Measurements from ENCODE around the gene HDAC9. TPM values are rescaled to one million over a fixed set of nuclear protein-coding genes. Genes with fewer than 3 reads are reported as not detected.

The HDAC9 gene
- total RNA-seq, 1 experiment from 2014 or later = 14.7 TPM

DNA sequence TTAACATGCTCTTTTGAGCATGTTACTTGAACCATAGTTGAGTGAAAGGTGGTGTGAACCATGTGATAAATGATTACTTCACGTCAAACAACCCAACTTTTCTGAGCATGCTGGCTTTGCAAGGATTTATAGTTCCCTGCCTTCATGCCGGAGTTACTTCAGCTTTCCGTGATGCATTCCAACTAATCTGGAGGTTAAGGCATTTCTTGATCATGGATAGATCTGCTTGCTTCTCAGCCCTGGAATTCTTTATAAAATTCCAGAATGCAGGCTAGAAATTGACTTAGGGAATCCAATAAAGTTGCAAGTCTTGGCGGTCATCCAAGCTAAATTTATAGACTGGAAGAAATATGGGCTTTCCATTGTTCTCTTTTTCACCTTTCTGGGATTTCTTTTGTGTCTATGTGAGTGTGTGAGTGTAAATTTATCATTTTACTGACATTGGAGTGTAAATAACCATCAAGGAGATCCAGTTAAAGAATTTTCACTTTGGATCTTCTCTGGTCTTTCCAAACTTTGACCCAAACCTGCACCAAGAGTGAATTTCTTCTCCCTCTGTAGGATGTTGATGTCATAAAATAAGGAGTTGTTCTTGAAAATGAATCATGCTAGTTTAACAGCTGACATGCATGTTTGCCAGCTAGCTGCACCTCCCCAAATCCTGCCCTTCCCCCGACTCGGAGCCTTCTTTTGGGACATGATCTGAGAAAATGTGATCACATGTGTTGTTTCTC, 332.9 kb downstream of the HDAC9 start:
- intact Hi-C loops (cut with micrococcal nuclease; ENCODE audit: unreplicated experiment) = no loop called here
- Histone ChIP-seq H3K4me1 (replicated peaks; ENCODE audit: insufficient read depth) (0 out of 2 replicates have a peak, but pooled peaks cover 8% of the 10 kb centered on the region), H3K9me3 (ENCODE audit: insufficient read depth, low read depth) (peaks cover 3% of the 10 kb centered on the region; the same call in 1 of the 2 replicates), H4K20me1 (ENCODE audit: insufficient read depth) (no peaks in the 10 kb centered on the region), H3K4me3 (no peak overlapping the region), H3K79me2 (ENCODE audit: low read depth) (no peaks in the 10 kb centered on the region), H3K27ac (no peak overlapping the region), H3F3A (ENCODE audit: insufficient read depth, low read depth) (no peaks in the 10 kb centered on the region), H3K27me3 (ENCODE audit: insufficient read depth, low read depth) (no peaks in the 10 kb centered on the region), H3K4me2 (no peak overlapping the region), H3K9me2 (ENCODE audit: insufficient read depth) (no peaks in the 10 kb centered on the region), H3K36me3 (ENCODE audit: low read depth) (no peaks in the 10 kb centered on the region), H2AFZ (no peak overlapping the region)
- POLR2A ChIA-PET (ENCODE audit: unreplicated experiment) = no interaction called here
- no peak for DNase-seq
- BruUV-seq (replicated peaks) = no TSS peak
- CTCF ChIA-PET = no interaction called here
- TF ChIP-seq EZH2 (IDR thresholded peaks at IDR 0.05; ENCODE audit: low read depth) = no peak
- TF ChIP-seq, protein P1, sequence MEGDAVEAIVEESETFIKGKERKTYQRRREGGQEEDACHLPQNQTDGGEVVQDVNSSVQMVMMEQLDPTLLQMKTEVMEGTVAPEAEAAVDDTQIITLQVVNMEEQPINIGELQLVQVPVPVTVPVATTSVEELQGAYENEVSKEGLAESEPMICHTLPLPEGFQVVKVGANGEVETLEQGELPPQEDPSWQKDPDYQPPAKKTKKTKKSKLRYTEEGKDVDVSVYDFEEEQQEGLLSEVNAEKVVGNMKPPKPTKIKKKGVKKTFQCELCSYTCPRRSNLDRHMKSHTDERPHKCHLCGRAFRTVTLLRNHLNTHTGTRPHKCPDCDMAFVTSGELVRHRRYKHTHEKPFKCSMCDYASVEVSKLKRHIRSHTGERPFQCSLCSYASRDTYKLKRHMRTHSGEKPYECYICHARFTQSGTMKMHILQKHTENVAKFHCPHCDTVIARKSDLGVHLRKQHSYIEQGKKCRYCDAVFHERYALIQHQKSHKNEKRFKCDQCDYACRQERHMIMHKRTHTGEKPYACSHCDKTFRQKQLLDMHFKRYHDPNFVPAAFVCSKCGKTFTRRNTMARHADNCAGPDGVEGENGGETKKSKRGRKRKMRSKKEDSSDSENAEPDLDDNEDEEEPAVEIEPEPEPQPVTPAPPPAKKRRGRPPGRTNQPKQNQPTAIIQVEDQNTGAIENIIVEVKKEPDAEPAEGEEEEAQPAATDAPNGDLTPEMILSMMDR (conservative IDR thresholded peaks at IDR 0.05) = no peak

DNA sequence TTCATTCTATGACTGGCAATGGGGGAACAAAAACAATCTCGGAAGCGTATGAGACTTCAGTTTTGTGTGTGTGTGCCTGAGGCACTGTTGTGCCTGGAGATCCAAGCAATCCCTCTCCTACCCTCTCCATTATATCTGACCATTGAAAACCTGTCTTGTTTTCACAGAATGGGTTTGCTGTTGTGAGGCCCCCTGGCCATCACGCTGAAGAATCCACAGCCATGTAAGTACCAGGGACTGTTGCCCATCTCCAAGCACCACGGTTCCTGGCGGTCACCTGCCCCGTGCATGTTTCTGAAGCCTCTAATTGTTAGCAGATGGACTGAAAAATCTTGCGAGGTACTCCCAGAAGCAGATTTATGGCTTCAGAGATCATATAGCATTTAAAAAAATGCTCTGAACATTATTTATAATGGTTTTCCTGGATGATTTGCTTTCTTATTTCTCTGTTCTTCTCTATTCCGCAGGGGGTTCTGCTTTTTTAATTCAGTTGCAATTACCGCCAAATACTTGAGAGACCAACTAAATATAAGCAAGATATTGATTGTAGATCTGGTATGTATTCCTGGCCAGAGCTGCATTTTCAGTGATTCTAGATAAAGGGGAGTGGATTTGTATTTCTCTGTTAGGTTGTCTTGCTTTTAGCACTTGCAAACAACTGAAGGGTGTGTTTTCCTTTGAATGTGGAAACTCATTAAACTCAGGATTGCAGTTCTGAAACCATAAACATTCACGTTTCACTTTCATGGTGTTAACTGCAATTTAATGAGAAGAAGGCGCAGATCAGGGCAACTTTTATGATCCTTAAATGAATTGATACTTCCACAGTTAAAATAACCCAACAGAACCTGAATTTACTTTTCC, 333.7 kb downstream of the HDAC9 start:
- no peak overlapping the region for H3K27ac ChIP-seq
- BruUV-seq (replicated peaks) = no TSS peak
- TF ChIP-seq, protein P1 (conservative IDR thresholded peaks at IDR 0.05) = no peak
- no peak for TF ChIP-seq EZH2 (IDR thresholded peaks at IDR 0.05; ENCODE audit: low read depth)

DNA sequence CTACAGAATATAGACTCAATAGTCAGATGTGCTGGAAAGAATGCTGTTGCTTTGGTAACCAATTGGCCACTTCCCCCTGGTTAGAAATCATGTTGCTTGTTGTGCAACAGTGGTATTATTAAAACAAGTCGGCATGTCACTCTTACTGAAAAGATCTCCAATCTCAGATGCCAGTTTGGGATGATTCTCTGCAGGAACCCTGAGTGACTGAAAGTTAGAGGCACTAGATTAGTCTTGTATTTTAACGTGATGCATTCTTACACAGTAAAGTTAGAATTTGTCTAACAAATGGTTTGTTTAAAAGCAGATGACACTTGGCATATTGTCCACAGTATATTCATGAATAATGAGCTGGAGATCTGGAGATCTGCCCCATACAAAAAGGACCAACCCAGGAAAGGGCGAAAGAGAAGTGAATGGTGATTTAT, 334.3 kb downstream of the HDAC9 start:
- no peak overlapping the region for H3K27ac ChIP-seq
- no peak overlapping the region for H2AFZ ChIP-seq
- no peaks in the 10 kb centered on the region for H4K20me1 ChIP-seq (ENCODE audit: insufficient read depth)
- no peak overlapping the region for H3K4me2 ChIP-seq
- no peaks in the 10 kb centered on the region for H3K36me3 ChIP-seq (ENCODE audit: low read depth)
- no peak for DNase-seq
- CTCF ChIA-PET = no interaction called here
- no peaks in the 10 kb centered on the region for H3K79me2 ChIP-seq (ENCODE audit: low read depth)
- H3K9me3 ChIP-seq (ENCODE audit: insufficient read depth, low read depth) = peaks cover 3% of the 10 kb centered on the region; the same call in 1 of the 2 replicates
- BruUV-seq (replicated peaks) = no TSS peak
- H3K9me2 ChIP-seq (ENCODE audit: insufficient read depth) = no peaks in the 10 kb centered on the region
- no peak for TF ChIP-seq EZH2 (IDR thresholded peaks at IDR 0.05; ENCODE audit: low read depth)
- TF ChIP-seq, protein P1 (conservative IDR thresholded peaks at IDR 0.05) = no peak
- POLR2A ChIA-PET (ENCODE audit: unreplicated experiment) = no interaction called here
- H3K4me1 ChIP-seq (replicated peaks; ENCODE audit: insufficient read depth) = 0 out of 2 replicates have a peak, but pooled peaks cover 8% of the 10 kb centered on the region
- intact Hi-C loops (cut with micrococcal nuclease; ENCODE audit: unreplicated experiment) = no loop called here
- H3K4me3 ChIP-seq = no peak overlapping the region
- no peaks in the 10 kb centered on the region for H3K27me3 ChIP-seq (ENCODE audit: insufficient read depth, low read depth)
- no peaks in the 10 kb centered on the region for H3F3A ChIP-seq (ENCODE audit: insufficient read depth, low read depth)

More for the DNA sequence above, 333.7 kb downstream of the HDAC9 start:
- Histone ChIP-seq H3K79me2 (ENCODE audit: low read depth) (no peaks in the 10 kb centered on the region), H3K36me3 (ENCODE audit: low read depth) (no peaks in the 10 kb centered on the region), H2AFZ (no peak overlapping the region), H3K4me1 (replicated peaks; ENCODE audit: insufficient read depth) (0 out of 2 replicates have a peak, but pooled peaks cover 8% of the 10 kb centered on the region), H3K9me2 (ENCODE audit: insufficient read depth) (no peaks in the 10 kb centered on the region), H3K4me2 (no peak overlapping the region), H3K9me3 (ENCODE audit: insufficient read depth, low read depth) (peaks cover 3% of the 10 kb centered on the region; the same call in 1 of the 2 replicates), H3K4me3 (no peak overlapping the region), H3K27me3 (ENCODE audit: insufficient read depth, low read depth) (no peaks in the 10 kb centered on the region), H4K20me1 (ENCODE audit: insufficient read depth) (no peaks in the 10 kb centered on the region), H3F3A (ENCODE audit: insufficient read depth, low read depth) (no peaks in the 10 kb centered on the region)
- intact Hi-C loops (cut with micrococcal nuclease; ENCODE audit: unreplicated experiment) = no loop called here
- POLR2A ChIA-PET (ENCODE audit: unreplicated experiment) = no interaction called here
- CTCF ChIA-PET = no interaction called here
- no peak for DNase-seq

All from PC-9 (cell line).